GM12878 (cell line): ENCODE measurements around the gene MXD1. TPM values are rescaled to one million over a fixed set of nuclear protein-coding genes. Genes with fewer than 3 reads are reported as not detected.

Experiments
- ATAC-seq: fragments of 200-7000 bp; cut with Tn5 transposase; 3 replicates; pipeline ENCODE4 v1.9.1; 2020; ENCODE audit warnings: mild to moderate bottlenecking, moderate library complexity
- BruUV-seq: library from RNA; stranded (reverse); fragments of 400-500 nt; replicated peaks from 2 replicates; lab custom pipeline; 2021; lab: Mats Ljungman, UMichigan
- CTCF ChIA-PET: fragments of 300-600 bp; sonication (Branson Sonifier 250); formaldehyde crosslinking; extraction: SDS; loops from one replicate; lab custom pipeline; 2021; ENCODE audit warnings: inconsistent platforms; lab: Yijun Ruan, JAX
- POLR2A ChIA-PET: fragments of 350-600 bp; formaldehyde crosslinking; extraction: SDS; loops from one replicate; lab custom pipeline; 2021; ENCODE audit warnings: inconsistent platforms; lab: Charles Lee
- RAD21 ChIA-PET: fragments of 300-600 bp; sonication (Branson Sonifier 250); formaldehyde crosslinking; loops from one replicate; lab custom pipeline; 2023; ENCODE audit warnings: antibody characterized with exemption; ENCODE audit not compliant: unreplicated experiment; lab: Charles Lee
- SMC1A ChIA-PET: fragments of 300-600 bp; sonication (Branson Sonifier 250); formaldehyde crosslinking; loops from one replicate; lab custom pipeline; 2023; ENCODE audit not compliant: unreplicated experiment, uncharacterized antibody; lab: Charles Lee
- DNase-seq: peaks from one replicate; pipeline ENCODE4 v3.0.0-alpha.2; 2011; ENCODE audit warnings: low read depth, low spot score
- FAIRE-seq: peaks from 3 replicates; lab custom pipeline; 2011; peaks lifted over from hg19 to GRCh38; lab: Jason Lieb, UNC
- H2AFZ ChIP-seq: 2 replicates; pipeline ENCODE4 v1.6.0; 2011; ENCODE audit warnings: low read depth, low read length, control low read depth; ENCODE audit not compliant: control insufficient read depth
- H3K27ac ChIP-seq: 2 replicates; pipeline ENCODE4 v1.5.1; 2011; ENCODE audit warnings: control low read depth; ENCODE audit not compliant: control insufficient read depth, insufficient read depth
- H3K27me3 ChIP-seq, 2 experiments: replicated peaks in 1 of 2; 2 replicates each; pipeline versions ENCODE4 v1.6.0 to v1.6.1; 2011; ENCODE audit warnings: low read length in 1 of 2; ENCODE audit not compliant: control insufficient read depth in 2 of 2, insufficient read depth in 2 of 2
- H3K36me3 ChIP-seq, 2 experiments: 2 replicates each; pipeline ENCODE4 v1.5.1; 2011; ENCODE audit warnings: low read length in 1 of 2; ENCODE audit not compliant: control insufficient read depth in 2 of 2, insufficient read depth in 2 of 2
- H3K4me1 ChIP-seq: 2 replicates; pipeline ENCODE4 v1.6.1; 2011; ENCODE audit warnings: mild to moderate bottlenecking, low read length, moderate library complexity, mixed read lengths; ENCODE audit not compliant: control insufficient read depth, insufficient read depth
- H3K4me2 ChIP-seq: 2 replicates; pipeline ENCODE4 v1.6.0; 2011; ENCODE audit warnings: control low read depth; ENCODE audit not compliant: control insufficient read depth, insufficient read depth
- H3K4me3 ChIP-seq: fragments of 200-600 bp; sonication (generic); 2 replicates; pipeline ENCODE4 v1.5.1; 2016
- H3K79me2 ChIP-seq: 2 replicates; pipeline ENCODE4 v1.6.0; 2011; ENCODE audit warnings: low read length; ENCODE audit not compliant: control insufficient read depth, insufficient read depth
- H3K9ac ChIP-seq: 2 replicates; pipeline ENCODE4 v1.8.0; 2011; ENCODE audit warnings: low read length, control low read depth, mixed read lengths; ENCODE audit not compliant: control insufficient read depth, insufficient read depth
- H3K9me3 ChIP-seq: replicated peaks from 3 replicates; pipeline ENCODE4 v1.5.1; 2011; ENCODE audit warnings: mild to moderate bottlenecking, low read length; ENCODE audit not compliant: control insufficient read depth, insufficient read depth
- H4K20me1 ChIP-seq: 2 replicates; pipeline ENCODE4 v1.6.0; 2011; ENCODE audit not compliant: control insufficient read depth, insufficient read depth
- ATF7 ChIP-seq: fragments of 450-650 bp; IDR thresholded peaks from 2 replicates; pipeline ENCODE4 v1.6.1; 2016; ENCODE audit warnings: low read depth, mild to moderate bottlenecking
- CHD2 ChIP-seq: IDR thresholded peaks from 2 replicates; pipeline ENCODE4 v1.6.1; 2011; ENCODE audit warnings: low read depth, low read length, improper control_type of control experiment, borderline replicate concordance
- DPF2 ChIP-seq: fragments of 450-650 bp; IDR thresholded peaks from 2 replicates; pipeline ENCODE4 v1.6.1; 2017; ENCODE audit warnings: mild to moderate bottlenecking
- FOXK2 ChIP-seq: fragments of 450-650 bp; IDR thresholded peaks from 2 replicates; pipeline ENCODE4 v1.6.1; 2017; ENCODE audit warnings: mild to moderate bottlenecking, moderate library complexity
- GATAD2B ChIP-seq: fragments of 450-650 bp; conservative IDR thresholded peaks from 2 replicates; pipeline ENCODE4 v1.6.1; 2017; ENCODE audit warnings: low read depth, mild to moderate bottlenecking, moderate library complexity
- IKZF2 ChIP-seq, 2 experiments: fragments of 450-650 bp; IDR thresholded peaks; 2 replicates each; pipeline ENCODE4 v1.6.1; 2017; ENCODE audit warnings: mild to moderate bottlenecking in 2 of 2, moderate library complexity in 2 of 2
- POLR2A ChIP-seq: IDR thresholded peaks from 2 replicates; pipeline ENCODE4 v1.6.1; 2011; ENCODE audit warnings: low read depth, mild to moderate bottlenecking, low read length
- POLR2AphosphoS5 ChIP-seq: IDR thresholded peaks from 2 replicates; pipeline ENCODE4 v1.6.1; 2011; ENCODE audit warnings: mild to moderate bottlenecking, low read length, inconsistent platforms
- SMARCA5 ChIP-seq: fragments of 450-650 bp; IDR thresholded peaks from 2 replicates; pipeline ENCODE4 v1.6.1; 2017; ENCODE audit warnings: mild to moderate bottlenecking
- ZNF622 ChIP-seq: fragments of 450-650 bp; IDR thresholded peaks from 2 replicates; pipeline ENCODE4 v1.6.1; 2017; ENCODE audit warnings: mild to moderate bottlenecking, inconsistent platforms
- WGBS: methylation state at CpG from one replicate; pipeline ENCODE4 v1.1.6; 2016; ENCODE audit warnings: low lambda C conversion rate; ENCODE audit not compliant: insufficient replicate concordance, insufficient coverage; ENCODE audit errors: missing lambda C conversion rate; 5-methylcytosine and 5-hydroxymethylcytosine counted together
- in situ Hi-C: fragments of 300-500 bp; cut with MboI; formaldehyde crosslinking; loops from 9 replicates; pipeline ENCODE4 v1.14.3; 2018; ENCODE audit warnings: mixed read lengths
- intact Hi-C: fragments of 100-400 bp; cut with micrococcal nuclease; formaldehyde crosslinking; loops from one replicate; pipeline ENCODE4 v1.14.2; 2022; ENCODE audit not compliant: unreplicated experiment
- polyA plus RNA-seq, 11 experiments: library from polyadenylated mRNA; depleted of rRNA in 4 of 11; unstranded in 6 of 11; stranded (reverse) in 5 of 11; fragments of >200 nt; fragmentation: Nextera tagmentation in 4 of 11; fragmentation: Illumina TruSeq in 1 of 11; extraction: Ambion mirVana in 4 of 11; extraction: Trizol in 1 of 11; gene quantifications; 1 replicate in 1 of 11; 2 replicates in 10 of 11; pipeline versions ENCODE4 v1.2.1 to v1.2.3, GENCODE V29; 2011 to 2016; ENCODE audit warnings: inconsistent platforms in 2 of 11, missing spikeins in 2 of 11, low read depth in 1 of 11
- total RNA-seq, 4 experiments: library from RNA; depleted of rRNA in 3 of 4; stranded (reverse); fragments of >200 nt in 3 of 4; fragmentation: Illumina TruSeq in 1 of 4; extraction: Trizol in 1 of 4; gene quantifications; 2 replicates each; pipeline versions ENCODE4 v1.2.1 to v1.2.3, GENCODE V29; 2013 to 2021
- TF ChIP-seq, protein P1 (sequence below): fragments of 450-650 bp; formaldehyde crosslinking; IDR thresholded peaks from 2 replicates; pipeline ENCODE4 v1.4.0; 2022; ENCODE audit warnings: mild to moderate bottlenecking, moderate library complexity
- TF ChIP-seq, protein P2 (sequence below): fragments of 450-650 bp; IDR thresholded peaks from 2 replicates; pipeline ENCODE4 v1.6.1; 2016; ENCODE audit warnings: mild to moderate bottlenecking, moderate library complexity, borderline replicate concordance
- TF ChIP-seq, protein P3 (sequence below): IDR thresholded peaks from 2 replicates; pipeline ENCODE4 v1.6.1; 2011; ENCODE audit warnings: low read depth, low read length, improper control_type of control experiment, borderline replicate concordance

MXD1 gene
- total and polyA plus RNA-seq, 10 of the 15 experiments (the other 5 are each of a cell fraction or from before 2014, with no cell fraction given), result 2.2 to 10.2 (median 3.3) TPM

DNA sequence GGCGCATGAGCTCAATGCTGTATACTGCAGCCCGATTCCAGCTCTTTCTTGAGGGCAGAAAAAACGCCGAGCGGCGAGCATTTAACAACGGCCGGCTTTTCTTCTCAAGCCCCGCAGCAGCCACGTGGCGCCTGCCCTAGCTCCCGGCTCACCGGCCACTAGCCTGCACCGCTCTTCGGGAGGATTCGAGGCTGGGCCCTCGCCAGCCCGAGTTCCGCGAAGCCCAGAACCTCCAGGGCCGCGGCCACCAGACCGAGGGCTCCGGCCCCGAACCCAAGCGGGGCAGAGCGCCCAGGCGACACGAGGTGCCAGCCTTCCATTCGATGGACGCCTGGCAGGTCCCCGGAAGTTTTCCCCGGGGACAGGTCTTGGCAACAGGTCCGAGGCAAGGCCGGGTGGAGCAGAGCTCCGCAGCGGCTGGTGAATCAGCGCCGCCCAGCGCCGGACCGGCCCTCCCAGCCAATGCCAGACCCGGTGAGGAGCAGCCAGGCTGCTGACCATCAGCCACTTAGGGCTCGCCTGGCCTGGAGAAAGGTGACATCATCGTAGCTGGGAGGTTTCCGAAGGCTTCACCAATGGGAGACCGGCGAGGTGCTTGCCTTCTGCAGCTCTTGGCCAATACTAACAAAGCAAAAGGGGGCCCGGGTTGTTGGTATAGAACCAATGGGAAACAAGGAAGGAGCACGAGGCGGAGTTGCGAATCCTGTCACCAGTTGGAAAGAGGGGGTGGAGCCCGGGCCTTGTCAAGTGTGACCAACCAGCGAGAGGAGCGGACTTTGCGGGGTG is 552 bp upstream of the MXD1 start:
- ChIA-PET RAD21 (interaction anchor here (0.6 to 8.6 kb wide), 44 partner anchors 10 to 389 kb away, joined by 3 to 154 read pairs (median 8); partner anchors contain the start of genes C2orf42, FAM136A, PCYOX1 and SNRNP27), SMC1A (interaction anchor here (0.6 to 8.9 kb wide), 39 partner anchors 9 to 528 kb away, joined by 3 to 126 read pairs (median 6); partner anchors contain the start of genes C2orf42, FAM136A, PCBP1 and SNRNP27), CTCF (interaction anchor here (0.6 to 6.5 kb wide), 36 partner anchors 12 to 733 kb away, joined by 3 to 111 read pairs (median 6); partner anchors contain the start of genes C2orf42, FAM136A, SNRNP27 and SNRPG), POLR2A (interaction anchor here (0.5 to 6.2 kb wide), 39 partner anchors 9 to 528 kb away, joined by 3 to 75 read pairs (median 4); partner anchors contain the start of genes C2orf42, SNRNP27, SNRPG and TIA1)
- Histone ChIP-seq H3K4me1 (peaks cover 8% of the 10 kb centered on the region; the same call in 1 of the 2 replicates), H3K9ac (peak overlapping the region; percentile 85), H3K79me2 (peaks cover 8% of the 10 kb centered on the region), H3K4me3 (peak overlapping the region; percentile 68), H3K27me3 (no peaks in the 10 kb centered on the region), H3K27ac (peak overlapping the region; percentile 86), H4K20me1 (no peaks in the 10 kb centered on the region), H3K4me2 (peak overlapping the region; percentile 88), H2AFZ (peak overlapping the region; percentile 68), H3K9me3 (no peaks in the 10 kb centered on the region), H3K36me3 (peaks cover 0 to 2% of the 10 kb centered on the region in 2 experiments; a peak in 1 of 4 replicates)
- in situ Hi-C loops (no loop called here), intact Hi-C loops (loop anchor here (1.0 to 10.0 kb wide), 7 partner anchors 155 to 700 kb away; partner anchors contain the start of genes C2orf42 and PCBP1)
- BruUV-seq, result TSS peak; percentile 98
- under 1% methylated on average over 56 of the region's 56 CpGs for WGBS
- peak; percentile 99 for FAIRE-seq
- ATAC-seq, result peak; percentile 93
- DNase-seq, result peak; percentile 100
- peak; percentile 43; the same call in 1 of the 2 replicates for TF ChIP-seq SMARCA5
- peak; percentile 80; the same call in 1 of the 2 replicates for TF ChIP-seq POLR2AphosphoS5
- TF ChIP-seq, protein P1, sequence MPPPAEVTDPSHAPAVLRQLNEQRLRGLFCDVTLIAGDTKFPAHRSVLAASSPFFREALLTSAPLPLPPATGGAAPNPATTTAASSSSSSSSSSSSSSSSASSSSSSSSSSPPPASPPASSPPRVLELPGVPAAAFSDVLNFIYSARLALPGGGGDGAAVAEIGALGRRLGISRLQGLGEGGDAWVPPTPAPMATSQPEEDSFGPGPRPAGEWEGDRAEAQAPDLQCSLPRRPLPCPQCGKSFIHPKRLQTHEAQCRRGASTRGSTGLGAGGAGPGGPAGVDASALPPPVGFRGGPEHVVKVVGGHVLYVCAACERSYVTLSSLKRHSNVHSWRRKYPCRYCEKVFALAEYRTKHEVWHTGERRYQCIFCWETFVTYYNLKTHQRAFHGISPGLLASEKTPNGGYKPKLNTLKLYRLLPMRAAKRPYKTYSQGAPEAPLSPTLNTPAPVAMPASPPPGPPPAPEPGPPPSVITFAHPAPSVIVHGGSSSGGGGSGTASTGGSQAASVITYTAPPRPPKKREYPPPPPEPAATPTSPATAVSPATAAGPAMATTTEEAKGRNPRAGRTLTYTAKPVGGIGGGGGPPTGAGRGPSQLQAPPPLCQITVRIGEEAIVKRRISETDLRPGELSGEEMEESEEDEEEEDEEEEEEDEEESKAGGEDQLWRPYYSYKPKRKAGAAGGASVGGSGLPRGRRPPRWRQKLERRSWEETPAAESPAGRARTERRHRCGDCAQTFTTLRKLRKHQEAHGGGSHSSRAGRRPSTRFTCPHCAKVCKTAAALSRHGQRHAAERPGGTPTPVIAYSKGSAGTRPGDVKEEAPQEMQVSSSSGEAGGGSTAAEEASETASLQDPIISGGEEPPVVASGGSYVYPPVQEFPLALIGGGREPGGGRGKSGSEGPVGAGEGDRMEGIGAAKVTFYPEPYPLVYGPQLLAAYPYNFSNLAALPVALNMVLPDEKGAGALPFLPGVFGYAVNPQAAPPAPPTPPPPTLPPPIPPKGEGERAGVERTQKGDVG (CRISPR knock-in tag), result no peak
- no peak for TF ChIP-seq ZNF622
- peak; percentile 85; the same call in 1 of the 2 replicates for TF ChIP-seq CHD2
- peak; percentile 85 for TF ChIP-seq POLR2A
- TF ChIP-seq, protein P2, sequence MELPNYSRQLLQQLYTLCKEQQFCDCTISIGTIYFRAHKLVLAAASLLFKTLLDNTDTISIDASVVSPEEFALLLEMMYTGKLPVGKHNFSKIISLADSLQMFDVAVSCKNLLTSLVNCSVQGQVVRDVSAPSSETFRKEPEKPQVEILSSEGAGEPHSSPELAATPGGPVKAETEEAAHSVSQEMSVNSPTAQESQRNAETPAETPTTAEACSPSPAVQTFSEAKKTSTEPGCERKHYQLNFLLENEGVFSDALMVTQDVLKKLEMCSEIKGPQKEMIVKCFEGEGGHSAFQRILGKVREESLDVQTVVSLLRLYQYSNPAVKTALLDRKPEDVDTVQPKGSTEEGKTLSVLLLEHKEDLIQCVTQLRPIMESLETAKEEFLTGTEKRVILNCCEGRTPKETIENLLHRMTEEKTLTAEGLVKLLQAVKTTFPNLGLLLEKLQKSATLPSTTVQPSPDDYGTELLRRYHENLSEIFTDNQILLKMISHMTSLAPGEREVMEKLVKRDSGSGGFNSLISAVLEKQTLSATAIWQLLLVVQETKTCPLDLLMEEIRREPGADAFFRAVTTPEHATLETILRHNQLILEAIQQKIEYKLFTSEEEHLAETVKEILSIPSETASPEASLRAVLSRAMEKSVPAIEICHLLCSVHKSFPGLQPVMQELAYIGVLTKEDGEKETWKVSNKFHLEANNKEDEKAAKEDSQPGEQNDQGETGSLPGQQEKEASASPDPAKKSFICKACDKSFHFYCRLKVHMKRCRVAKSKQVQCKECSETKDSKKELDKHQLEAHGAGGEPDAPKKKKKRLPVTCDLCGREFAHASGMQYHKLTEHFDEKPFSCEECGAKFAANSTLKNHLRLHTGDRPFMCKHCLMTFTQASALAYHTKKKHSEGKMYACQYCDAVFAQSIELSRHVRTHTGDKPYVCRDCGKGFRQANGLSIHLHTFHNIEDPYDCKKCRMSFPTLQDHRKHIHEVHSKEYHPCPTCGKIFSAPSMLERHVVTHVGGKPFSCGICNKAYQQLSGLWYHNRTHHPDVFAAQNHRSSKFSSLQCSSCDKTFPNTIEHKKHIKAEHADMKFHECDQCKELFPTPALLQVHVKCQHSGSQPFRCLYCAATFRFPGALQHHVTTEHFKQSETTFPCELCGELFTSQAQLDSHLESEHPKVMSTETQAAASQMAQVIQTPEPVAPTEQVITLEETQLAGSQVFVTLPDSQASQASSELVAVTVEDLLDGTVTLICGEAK, result peak; percentile 36; the same call in 1 of the 2 replicates
- peak; percentile 72 for TF ChIP-seq FOXK2
- TF ChIP-seq IKZF2 (IDR thresholded peaks at IDR 0.05), result peak; percentile 62 to 66; a peak in 3 of 4 replicates
- peak; percentile 99 for TF ChIP-seq ATF7
- TF ChIP-seq DPF2, result peak; percentile 71
- peak; percentile 92 for TF ChIP-seq GATAD2B
- TF ChIP-seq, protein P3, sequence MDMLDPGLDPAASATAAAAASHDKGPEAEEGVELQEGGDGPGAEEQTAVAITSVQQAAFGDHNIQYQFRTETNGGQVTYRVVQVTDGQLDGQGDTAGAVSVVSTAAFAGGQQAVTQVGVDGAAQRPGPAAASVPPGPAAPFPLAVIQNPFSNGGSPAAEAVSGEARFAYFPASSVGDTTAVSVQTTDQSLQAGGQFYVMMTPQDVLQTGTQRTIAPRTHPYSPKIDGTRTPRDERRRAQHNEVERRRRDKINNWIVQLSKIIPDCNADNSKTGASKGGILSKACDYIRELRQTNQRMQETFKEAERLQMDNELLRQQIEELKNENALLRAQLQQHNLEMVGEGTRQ, result no peak; the same call in 1 of the 2 replicates
